Forelimb muscle (tissue), 1 donor: ENCODE results near the gene NSMF. TPM values are rescaled to one million over a fixed set of nuclear protein-coding genes. Genes with fewer than 3 reads are reported as not detected.
A peak's percentile ranks its signal among the peaks of the same experiment; 100 is the strongest.

Experiments
- DNase-seq: peaks from one replicate; pipeline ENCODE4 v3.0.0-alpha.2; 2013; ENCODE audit warnings: low read depth
- polyA plus RNA-seq: library from polyadenylated mRNA; unstranded; fragments of 120-200 nt; gene quantifications from one replicate; pipeline ENCODE4 v1.2.1, GENCODE V29; 2013; ENCODE audit not compliant: insufficient read length

Gene NSMF, protein sequence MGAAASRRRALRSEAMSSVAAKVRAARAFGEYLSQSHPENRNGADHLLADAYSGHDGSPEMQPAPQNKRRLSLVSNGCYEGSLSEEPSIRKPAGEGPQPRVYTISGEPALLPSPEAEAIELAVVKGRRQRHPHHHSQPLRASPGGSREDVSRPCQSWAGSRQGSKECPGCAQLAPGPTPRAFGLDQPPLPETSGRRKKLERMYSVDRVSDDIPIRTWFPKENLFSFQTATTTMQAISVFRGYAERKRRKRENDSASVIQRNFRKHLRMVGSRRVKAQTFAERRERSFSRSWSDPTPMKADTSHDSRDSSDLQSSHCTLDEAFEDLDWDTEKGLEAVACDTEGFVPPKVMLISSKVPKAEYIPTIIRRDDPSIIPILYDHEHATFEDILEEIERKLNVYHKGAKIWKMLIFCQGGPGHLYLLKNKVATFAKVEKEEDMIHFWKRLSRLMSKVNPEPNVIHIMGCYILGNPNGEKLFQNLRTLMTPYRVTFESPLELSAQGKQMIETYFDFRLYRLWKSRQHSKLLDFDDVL
- 16.9 TPM for polyA plus RNA-seq

GRCh38 chr9:137459152-137459600, at the start of gene NSMF:
NSMF (minus strand) TSS chr9:137459334; CDS start chr9:137459102, 232 bp downstream.
- DNase-seq, result peak; percentile 50

- DNase-seq, result no peak
Observed at GRCh38 chr9:137506702-137507171, 47.6 kb upstream of the NSMF start.

GRCh38 chr9:137506274-137506673, 47.1 kb upstream of the NSMF start:
- no peak for DNase-seq

- no peak for DNase-seq
Observed at GRCh38 chr9:137505421-137506140, 46.4 kb upstream of the NSMF start.

DNA sequence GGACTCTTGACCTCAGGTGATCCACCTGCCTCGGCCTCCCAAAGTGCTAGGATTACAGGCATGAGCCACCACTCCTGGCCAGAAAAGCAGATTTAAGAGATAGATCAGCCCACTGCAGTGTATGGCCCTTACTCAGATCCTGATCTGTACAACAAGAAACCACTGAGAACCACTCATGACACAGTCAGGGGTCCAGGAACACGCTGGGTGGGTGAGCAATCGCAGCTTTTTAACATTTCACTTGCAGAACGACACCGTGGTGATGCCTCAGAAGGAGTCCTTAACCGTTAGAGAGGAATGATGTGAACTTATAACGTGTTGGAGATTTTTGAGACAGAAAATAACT, 45.3 kb upstream of the NSMF start:
- no peak for DNase-seq

- DNase-seq, result no peak
Observed at GRCh38 chr9:137502008-137502911, 43.1 kb upstream of the NSMF start.

- no peak for DNase-seq
Observed at GRCh38 chr9:137501457-137501856, 42.3 kb upstream of the NSMF start.

GRCh38 chr9:137500666-137501397, 41.7 kb upstream of the NSMF start:
- DNase-seq, result no peak

- no peak for DNase-seq
Observed at GRCh38 chr9:137499858-137500661, 40.9 kb upstream of the NSMF start.

- DNase-seq, result no peak
Observed at GRCh38 chr9:137499416-137499815, 40.3 kb upstream of the NSMF start.

- no peak for DNase-seq
Observed at GRCh38 chr9:137498720-137499150, 39.6 kb upstream of the NSMF start.

DNA sequence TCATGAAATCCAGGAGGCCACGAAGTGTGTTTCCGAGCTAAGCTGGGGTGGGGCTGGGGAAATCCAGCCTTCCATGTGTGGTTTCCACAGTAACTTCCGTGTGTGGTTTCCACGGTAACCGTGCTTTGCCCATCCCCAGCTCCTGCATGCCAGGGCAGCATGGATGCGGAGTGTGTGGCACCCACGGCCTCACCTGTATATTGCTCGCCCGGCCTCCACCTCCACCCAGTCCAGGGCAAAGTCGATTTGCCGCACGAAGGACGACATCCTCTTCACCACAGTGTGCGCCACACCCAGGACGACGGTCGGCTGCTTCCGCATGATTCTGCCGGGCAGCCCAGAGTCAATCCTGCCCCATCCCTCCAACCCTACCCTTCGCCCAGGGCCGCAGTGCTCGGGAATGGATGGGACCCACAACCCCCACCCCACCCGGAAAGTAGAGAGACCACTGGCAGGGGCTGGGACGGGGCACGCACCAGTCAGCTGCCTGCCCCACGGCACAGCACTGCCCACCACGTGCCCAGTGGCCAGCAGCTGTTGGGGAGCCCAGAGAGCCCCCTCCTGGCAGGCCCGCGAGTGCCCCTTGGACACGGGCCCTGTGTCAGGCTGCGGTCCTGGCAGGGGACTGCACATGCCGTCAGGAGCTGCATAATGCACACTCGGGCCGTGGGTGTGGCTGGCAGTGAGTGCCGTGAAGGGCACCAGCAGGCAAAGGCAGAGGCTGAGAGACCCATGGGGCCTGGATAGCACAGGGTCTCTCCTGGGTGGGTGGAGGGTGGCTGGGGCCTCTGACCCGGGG, 39.0 kb upstream of the NSMF start:
- DNase-seq, result no peak

DNA sequence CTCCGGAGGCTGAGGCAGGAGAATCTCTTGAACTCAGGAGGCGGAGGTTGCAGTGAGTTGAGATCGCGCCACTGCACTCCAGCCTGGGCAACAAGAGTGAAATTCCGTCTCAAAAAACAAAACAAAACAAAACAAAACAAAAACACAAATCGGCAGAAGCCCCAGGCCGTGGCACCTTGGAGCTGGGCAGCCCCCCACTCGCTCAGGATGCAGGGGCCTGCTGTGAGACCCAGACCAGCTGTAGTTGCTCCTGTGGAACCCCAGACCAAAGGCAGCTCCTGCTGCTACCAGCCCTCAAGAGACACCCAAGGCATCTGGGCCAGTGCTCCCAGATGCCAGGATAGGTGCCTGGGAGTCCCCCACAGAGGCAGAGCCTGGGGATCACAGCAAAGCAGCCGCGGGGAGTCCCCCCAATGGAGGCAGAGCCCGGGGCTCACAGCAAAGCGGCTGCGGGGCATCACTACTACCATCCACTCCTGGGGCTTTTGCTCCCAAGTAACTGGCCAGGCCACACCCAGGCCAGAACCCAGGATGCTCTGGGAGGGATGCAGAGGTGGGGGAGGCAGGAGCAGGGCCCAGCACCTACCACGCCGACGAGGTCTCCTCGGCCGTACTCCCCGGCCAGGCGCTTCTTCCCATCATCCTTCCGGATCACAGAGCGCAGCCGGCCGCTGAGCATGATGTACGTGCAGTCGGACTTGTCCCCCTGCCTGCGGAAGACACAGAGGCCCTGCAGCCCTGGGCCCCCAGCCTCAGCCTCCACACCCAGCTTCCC, 37.7 kb upstream of the NSMF start:
- no peak for DNase-seq

DNA sequence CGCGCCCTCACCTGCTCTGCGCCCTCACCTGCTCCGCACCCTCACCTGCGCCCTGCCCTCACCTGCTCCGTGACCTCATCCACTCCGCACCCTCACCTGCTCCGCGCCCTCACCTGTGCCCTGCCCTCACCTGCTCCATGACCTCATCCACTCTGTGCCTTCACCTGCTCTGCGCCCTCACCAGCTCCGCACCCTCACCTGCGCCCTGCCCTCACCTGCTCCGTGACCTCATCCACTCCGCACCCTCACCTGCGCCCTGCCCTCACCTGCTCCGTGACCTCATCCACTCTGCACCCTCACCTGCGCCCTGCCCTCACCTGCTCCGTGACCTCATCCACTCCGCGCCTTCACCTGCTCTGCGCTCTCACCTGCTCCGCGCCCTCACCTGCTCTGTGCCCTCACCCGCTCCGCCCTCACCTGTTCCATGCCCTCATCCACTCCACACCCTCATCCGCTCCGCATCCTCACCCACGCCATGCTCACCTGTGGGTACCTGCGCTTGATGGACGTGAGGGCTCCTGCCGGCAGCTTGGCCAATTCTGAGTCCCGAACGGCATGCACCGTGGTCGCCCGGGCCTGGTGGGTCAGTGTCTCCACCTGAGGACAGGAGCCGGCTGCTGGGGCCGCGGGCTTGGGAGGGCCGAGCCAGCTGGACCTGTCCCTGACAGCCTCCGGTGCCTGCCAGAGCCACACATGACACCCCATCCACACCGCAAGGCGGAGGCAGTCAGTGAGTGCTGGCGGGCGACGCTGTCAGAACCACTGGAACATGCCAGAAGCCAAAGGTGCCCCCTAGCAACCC, 35.6 kb upstream of the NSMF start:
- DNase-seq, result no peak

DNA sequence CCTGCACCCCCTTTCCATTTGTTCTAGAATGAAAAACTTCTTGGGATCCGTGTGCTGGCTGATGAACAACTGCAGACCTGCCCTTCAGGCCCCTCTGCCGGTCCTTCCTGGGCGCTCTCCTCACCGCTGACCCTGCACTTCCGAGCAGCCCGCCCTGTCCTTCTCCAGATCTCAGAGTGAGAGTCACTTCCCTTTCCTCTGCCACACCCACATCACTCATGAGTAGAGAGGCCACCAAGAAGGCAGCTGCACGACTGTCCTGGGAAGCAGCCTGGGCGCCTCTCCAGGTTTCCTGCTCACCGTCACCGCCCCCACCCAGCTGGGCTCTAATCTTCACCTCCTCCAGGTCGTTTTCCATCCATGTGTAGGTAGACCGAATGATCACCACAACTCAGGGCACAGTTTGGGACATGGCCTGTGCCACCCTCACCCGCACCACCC, 35.0 kb upstream of the NSMF start:
- DNase-seq, result no peak

DNA sequence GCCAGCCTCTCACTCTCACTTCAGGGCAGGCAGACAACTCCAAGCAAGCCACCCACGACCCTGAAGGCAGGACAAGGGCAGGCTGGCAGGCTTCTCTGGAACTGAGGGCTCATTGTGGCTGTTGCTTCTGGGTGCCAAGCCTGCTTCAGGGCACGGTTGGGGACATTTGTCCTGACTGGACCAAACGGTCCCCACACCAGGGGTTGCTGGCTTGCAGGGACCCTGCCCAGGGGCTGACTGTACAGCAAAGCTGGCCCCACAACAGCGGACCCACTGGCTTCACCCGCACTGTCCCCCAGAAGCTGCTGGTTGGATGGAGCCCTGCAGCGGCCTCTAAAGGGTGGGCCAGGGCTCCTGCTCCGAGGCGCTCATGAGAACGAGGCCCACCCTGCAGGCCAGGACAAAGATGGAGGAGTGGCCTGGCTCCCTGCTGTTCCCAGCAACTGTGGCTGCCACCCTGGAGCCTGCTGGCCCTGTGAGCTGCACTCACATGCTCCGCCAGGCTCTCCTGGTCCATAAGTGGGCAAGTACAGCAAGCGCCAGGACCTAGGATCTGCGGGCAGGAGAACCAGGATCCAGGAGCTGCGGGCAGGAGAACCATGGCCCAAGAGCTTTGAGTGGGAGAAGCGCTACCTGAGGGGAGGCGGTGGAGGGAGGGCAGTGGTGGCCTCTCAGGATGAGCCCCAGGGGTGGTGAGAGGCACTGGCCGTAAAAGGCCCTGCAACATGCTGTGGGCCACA, 34.4 kb upstream of the NSMF start:
- no peak for DNase-seq
